K562 (cell line): ENCODE data around the gene PI4KA. TPM values are rescaled to one million over a fixed set of nuclear protein-coding genes. Genes with fewer than 3 reads are reported as not detected.

Source experiments
- BRD9 ChIP-seq: fragments of 450-650 bp; IDR thresholded peaks from 2 replicates; pipeline ENCODE4 v1.6.1; 2018; ENCODE audit warnings: low read depth; ENCODE audit not compliant: partially characterized antibody
- CC2D1A ChIP-seq: fragments of 450-650 bp; IDR thresholded peaks from 2 replicates; pipeline ENCODE4 v1.6.1; 2017; ENCODE audit warnings: mild to moderate bottlenecking
- CCNT2 ChIP-seq: IDR thresholded peaks from 2 replicates; pipeline ENCODE4 v1.6.1; 2011; ENCODE audit warnings: borderline replicate concordance, low read depth, mild to moderate bottlenecking, moderate library complexity, mixed read lengths, low read length; ENCODE audit not compliant: insufficient read length; ENCODE audit errors: extremely low read depth
- CREM ChIP-seq: IDR thresholded peaks from 2 replicates; pipeline ENCODE4 v1.6.1; 2014; ENCODE audit warnings: antibody characterized with exemption, low read depth
- HLTF ChIP-seq: fragments of 450-650 bp; IDR thresholded peaks from 2 replicates; pipeline ENCODE4 v1.6.1; 2016
- JUN ChIP-seq, 2 experiments: sonication (generic) in 1 of 2; formaldehyde crosslinking in 1 of 2; IDR thresholded peaks; 2 replicates each; pipeline versions ENCODE4 v1.6.1 to v1.8.0; 2012 to 2022; ENCODE audit warnings: borderline replicate concordance in 2 of 2, mild to moderate bottlenecking in 2 of 2, improper control_type of control experiment in 1 of 2, low read depth in 1 of 2, low read length in 1 of 2, missing genetic modification reagents in 1 of 2
- KDM1A ChIP-seq, 2 experiments: fragments of 450-650 bp; IDR thresholded peaks; 2 replicates each; pipeline ENCODE4 v1.6.1; 2016; ENCODE audit warnings: mild to moderate bottlenecking in 2 of 2
- MEIS2 ChIP-seq: fragments of 450-650 bp; IDR thresholded peaks from 2 replicates; pipeline ENCODE4 v1.6.1; 2014; ENCODE audit warnings: mild to moderate bottlenecking; ENCODE audit not compliant: partially characterized antibody
- NCOA6 ChIP-seq: fragments of 450-650 bp; IDR thresholded peaks from 2 replicates; pipeline ENCODE4 v1.6.1; 2017; ENCODE audit warnings: mild to moderate bottlenecking
- TOE1 ChIP-seq, 2 experiments: fragments of 450-650 bp in 1 of 2; sonication (generic) in 1 of 2; formaldehyde crosslinking in 1 of 2; IDR thresholded peaks; 2 replicates each; pipeline versions ENCODE4 v1.7.1 to v1.8.0; 2016 to 2022; ENCODE audit warnings: borderline replicate concordance in 2 of 2, mild to moderate bottlenecking in 2 of 2, antibody characterized with exemption in 1 of 2, inconsistent platforms in 1 of 2, low read depth in 1 of 2, missing genetic modification reagents in 1 of 2, moderate library complexity in 1 of 2
- U2AF2 ChIP-seq: fragments of 200-400 bp; formaldehyde crosslinking; optimal IDR thresholded peaks from 2 replicates; pipeline ENCODE3; 2017; ENCODE audit warnings: low read depth, mild to moderate bottlenecking, low read length
- ZBTB7A ChIP-seq: IDR thresholded peaks from 2 replicates; pipeline ENCODE4 v1.6.1; 2011; ENCODE audit warnings: low read depth, mild to moderate bottlenecking, low read length, moderate library complexity, borderline replicate concordance; ENCODE audit not compliant: control insufficient read depth
- ZNF609 ChIP-seq: sonication (generic); formaldehyde crosslinking; IDR thresholded peaks from 2 replicates; pipeline ENCODE4 v1.8.1; 2023; ENCODE audit warnings: missing genetic modification reagents, mild to moderate bottlenecking, borderline replicate concordance
- ZNF696 ChIP-seq: fragments of 250-450 bp; sonication (Bioruptor Pico); conservative IDR thresholded peaks from 2 replicates; pipeline ENCODE4 v1.4.0; 2020; ENCODE audit warnings: mild to moderate bottlenecking, moderate library complexity
- ZNF79 ChIP-seq: fragments of 250-450 bp; sonication (Bioruptor Pico); IDR thresholded peaks from 2 replicates; pipeline ENCODE4 v1.4.0; 2020; ENCODE audit warnings: low read depth, mild to moderate bottlenecking, moderate library complexity
- polyA plus RNA-seq, 8 experiments: library from polyadenylated mRNA; depleted of rRNA in 4 of 8; stranded (reverse) in 5 of 8; unstranded in 3 of 8; fragments of >200 nt; fragmentation: Nextera tagmentation in 2 of 8; fragmentation: Illumina TruSeq in 1 of 8; extraction: Ambion mirVana in 2 of 8; extraction: Trizol in 1 of 8; gene quantifications; 2 replicates each; pipeline versions ENCODE4 v1.2.1 to v1.2.3, GENCODE V29; 2011 to 2014; ENCODE audit warnings: inconsistent platforms in 1 of 8, missing spikeins in 1 of 8
- total RNA-seq, 7 experiments: library from RNA; depleted of rRNA in 6 of 7; stranded (reverse); fragments of >200 nt in 6 of 7; fragmentation: Illumina TruSeq in 2 of 7; extraction: Trizol in 2 of 7; gene quantifications; 2 replicates each; pipeline versions ENCODE4 v1.2.1 to v1.2.3, GENCODE V29; 2011 to 2021; ENCODE audit warnings: low replicate concordance in 1 of 7
- TF ChIP-seq, protein P1 (sequence below): fragments of 250-450 bp; sonication (Bioruptor Pico); IDR thresholded peaks from 2 replicates; pipeline ENCODE4 v1.5.0; 2021
- TF ChIP-seq, protein P2 (sequence below): fragments of 450-650 bp; IDR thresholded peaks from 2 replicates; pipeline ENCODE4 v1.6.1; 2016; ENCODE audit warnings: mild to moderate bottlenecking

The PI4KA gene
- total and polyA plus RNA-seq, 9 of the 15 experiments (the other 6 are each of a cell fraction or from before 2014, with no cell fraction given): 7.3 to 187 (median 84.7) TPM

DNA sequence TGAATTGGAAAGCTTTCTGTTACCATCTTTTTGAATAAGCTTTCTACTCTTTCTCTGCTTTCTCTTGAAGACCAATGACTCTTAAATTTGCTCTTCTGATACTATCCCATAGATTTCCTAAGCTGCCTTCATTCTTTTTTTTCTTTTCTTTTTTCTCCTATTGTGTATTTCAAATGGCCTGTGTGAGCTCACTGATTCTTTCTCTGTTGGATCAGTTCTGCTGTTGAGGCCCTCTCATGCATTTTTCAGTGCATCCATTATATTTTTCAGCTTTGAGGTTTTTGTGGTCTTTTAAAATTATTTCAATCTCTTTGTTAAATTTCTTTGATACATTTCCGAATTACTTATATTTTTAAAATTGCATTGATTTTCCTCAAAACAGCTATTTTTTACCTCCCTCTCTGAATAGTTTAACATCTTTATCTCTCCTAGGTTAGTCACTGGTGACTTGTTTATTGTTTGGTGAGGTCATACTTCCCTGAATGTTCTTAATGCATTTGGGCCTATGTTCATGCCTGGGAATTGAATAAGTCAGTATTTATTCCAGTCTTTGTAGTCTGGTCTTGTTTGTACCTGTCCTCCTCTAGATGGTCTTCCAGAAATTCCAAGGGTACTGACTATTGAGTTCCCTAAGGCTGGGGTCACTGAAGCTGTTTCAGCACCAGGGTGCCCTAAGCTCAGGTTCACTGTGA lies 195.3 kb downstream of the PI4KA start (continued):
- no peak for TF ChIP-seq ZNF79
- TF ChIP-seq BRD9: peak; percentile 41
- peak in 1 of 2 experiments; percentile 7; a peak in 1 of 4 replicates for TF ChIP-seq KDM1A (IDR thresholded peaks at IDR 0.05)
- no peak for TF ChIP-seq CREM
- peak; percentile 31; the same call in 1 of the 2 replicates for TF ChIP-seq JUN (IDR thresholded peaks at IDR 0.05; ENCODE audit: borderline replicate concordance, low read depth, low read length)
- no peak for TF ChIP-seq JUN (CRISPR knock-in tag; IDR thresholded peaks at IDR 0.05; ENCODE audit: borderline replicate concordance)
- TF ChIP-seq, protein P1, sequence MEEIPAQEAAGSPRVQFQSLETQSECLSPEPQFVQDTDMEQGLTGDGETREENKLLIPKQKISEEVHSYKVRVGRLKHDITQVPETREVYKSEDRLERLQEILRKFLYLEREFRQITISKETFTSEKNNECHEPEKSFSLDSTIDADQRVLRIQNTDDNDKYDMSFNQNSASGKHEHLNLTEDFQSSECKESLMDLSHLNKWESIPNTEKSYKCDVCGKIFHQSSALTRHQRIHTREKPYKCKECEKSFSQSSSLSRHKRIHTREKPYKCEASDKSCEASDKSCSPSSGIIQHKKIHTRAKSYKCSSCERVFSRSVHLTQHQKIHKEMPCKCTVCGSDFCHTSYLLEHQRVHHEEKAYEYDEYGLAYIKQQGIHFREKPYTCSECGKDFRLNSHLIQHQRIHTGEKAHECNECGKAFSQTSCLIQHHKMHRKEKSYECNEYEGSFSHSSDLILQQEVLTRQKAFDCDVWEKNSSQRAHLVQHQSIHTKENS: no peak
- TF ChIP-seq U2AF2: no peak
- TF ChIP-seq ZBTB7A: no peak
- TF ChIP-seq NCOA6: no peak
- no peak for TF ChIP-seq TOE1 (IDR thresholded peaks at IDR 0.05; ENCODE audit: borderline replicate concordance)
- no peak for TF ChIP-seq TOE1 (CRISPR knock-in tag; IDR thresholded peaks at IDR 0.05; ENCODE audit: borderline replicate concordance, low read depth)
- TF ChIP-seq CC2D1A: 0 out of 2 replicates have a peak, but pooled peaks have one; percentile 8
- no peak for TF ChIP-seq CCNT2
- no peak for TF ChIP-seq ZNF609
- TF ChIP-seq, protein P2, sequence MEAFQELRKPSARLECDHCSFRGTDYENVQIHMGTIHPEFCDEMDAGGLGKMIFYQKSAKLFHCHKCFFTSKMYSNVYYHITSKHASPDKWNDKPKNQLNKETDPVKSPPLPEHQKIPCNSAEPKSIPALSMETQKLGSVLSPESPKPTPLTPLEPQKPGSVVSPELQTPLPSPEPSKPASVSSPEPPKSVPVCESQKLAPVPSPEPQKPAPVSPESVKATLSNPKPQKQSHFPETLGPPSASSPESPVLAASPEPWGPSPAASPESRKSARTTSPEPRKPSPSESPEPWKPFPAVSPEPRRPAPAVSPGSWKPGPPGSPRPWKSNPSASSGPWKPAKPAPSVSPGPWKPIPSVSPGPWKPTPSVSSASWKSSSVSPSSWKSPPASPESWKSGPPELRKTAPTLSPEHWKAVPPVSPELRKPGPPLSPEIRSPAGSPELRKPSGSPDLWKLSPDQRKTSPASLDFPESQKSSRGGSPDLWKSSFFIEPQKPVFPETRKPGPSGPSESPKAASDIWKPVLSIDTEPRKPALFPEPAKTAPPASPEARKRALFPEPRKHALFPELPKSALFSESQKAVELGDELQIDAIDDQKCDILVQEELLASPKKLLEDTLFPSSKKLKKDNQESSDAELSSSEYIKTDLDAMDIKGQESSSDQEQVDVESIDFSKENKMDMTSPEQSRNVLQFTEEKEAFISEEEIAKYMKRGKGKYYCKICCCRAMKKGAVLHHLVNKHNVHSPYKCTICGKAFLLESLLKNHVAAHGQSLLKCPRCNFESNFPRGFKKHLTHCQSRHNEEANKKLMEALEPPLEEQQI: 0 out of 2 replicates have a peak, but pooled peaks have one; percentile 42
- 0 out of 2 replicates have a peak, but pooled peaks have one; percentile 35 for TF ChIP-seq ZNF696
- peak; percentile 90; the same call in 1 of the 2 replicates for TF ChIP-seq HLTF
- TF ChIP-seq MEIS2: no peak
